HCT116 (cell line): Measurements from ENCODE around the gene SLC4A11. TPM values are rescaled to one million over a fixed set of nuclear protein-coding genes. Genes with fewer than 3 reads are reported as not detected.

Experiments used
- ATAC-seq: fragments of 200-7000 bp; cut with Tn5 transposase; 2 replicates; pipeline ENCODE4 v1.9.1; 2020; ENCODE audit warnings: mild to moderate bottlenecking, moderate library complexity
- BruUV-seq: library from RNA; stranded (reverse); fragments of 400-500 nt; replicated peaks from 2 replicates; lab custom pipeline; 2021; lab: Mats Ljungman, UMichigan
- CTCF ChIA-PET: fragments of 300-600 bp; sonication (Branson Sonifier 250); formaldehyde crosslinking; loops from one replicate; lab custom pipeline; 2021; ENCODE audit warnings: antibody characterized with exemption; lab: Charles Lee
- POLR2A ChIA-PET: fragments of 300-600, 350-600 bp; sonication (Branson Sonifier 250); formaldehyde crosslinking; loops from one replicate; lab custom pipeline; 2021; ENCODE audit warnings: antibody characterized with exemption; lab: Charles Lee
- RAD21 ChIA-PET, 2 experiments: fragments of 300-600 bp; sonication (Branson Sonifier 250); formaldehyde crosslinking; loops; one replicate each; lab custom pipeline; 2023; ENCODE audit warnings: low total read pairs in 2 of 2; ENCODE audit not compliant: uncharacterized antibody in 2 of 2, unreplicated experiment in 2 of 2, low non-redundant PET in 1 of 2; lab: Charles Lee
- DNase-seq: peaks from one replicate; pipeline ENCODE4 v3.0.0-alpha.2; 2010; ENCODE audit warnings: low read depth, low spot score
- H2AFZ ChIP-seq: fragments of 200-600 bp; shearing (Covaris generic), sonication (generic); 2 replicates; pipeline ENCODE4 v1.6.1; 2017; ENCODE audit warnings: low read depth, mixed run types, mixed read lengths, antibody characterized with exemption, low read length; ENCODE audit not compliant: poor library complexity, severe bottlenecking
- H3K27ac ChIP-seq: 2 replicates; pipeline ENCODE4 v1.5.1; 2012; ENCODE audit warnings: low read depth, low read length
- H3K27me3 ChIP-seq: fragments of 200-600 bp; sonication (generic); 2 replicates; pipeline ENCODE4 v1.6.1; 2016; ENCODE audit warnings: mixed run types, low read length, mixed read lengths; ENCODE audit not compliant: insufficient read depth
- H3K36me3 ChIP-seq, 2 experiments: fragments of 200-500 bp in 1 of 2; fragments of 200-600 bp in 1 of 2; sonication (Bioruptor generic) in 1 of 2; sonication (generic) in 1 of 2; 2 replicates each; pipeline versions ENCODE4 v1.5.1 to v1.6.1; 2014 to 2016; ENCODE audit warnings: low read length in 2 of 2, inconsistent platforms in 1 of 2, mixed read lengths in 1 of 2, mixed run types in 1 of 2; ENCODE audit not compliant: insufficient read depth in 2 of 2, control insufficient read depth in 1 of 2
- H3K4me1 ChIP-seq, 2 experiments: fragments of 200-600 bp in 1 of 2; sonication (generic) in 1 of 2; 2 replicates each; pipeline versions ENCODE4 v1.5.1 to v1.6.1; 2012 to 2017; ENCODE audit warnings: low read length in 2 of 2, inconsistent platforms in 1 of 2, mild to moderate bottlenecking in 1 of 2, mixed read lengths in 1 of 2, mixed run types in 1 of 2, moderate library complexity in 1 of 2; ENCODE audit not compliant: insufficient read depth in 2 of 2, control insufficient read depth in 1 of 2
- H3K4me2 ChIP-seq: fragments of 200-600 bp; sonication (generic); 2 replicates; pipeline ENCODE4 v1.6.1; 2017; ENCODE audit warnings: mixed run types, low read length, mixed read lengths
- H3K4me3 ChIP-seq, 2 experiments: fragments of 200-600 bp in 1 of 2; sonication (generic) in 1 of 2; replicated peaks in 1 of 2; 2 replicates each; pipeline ENCODE4 v1.5.1; 2011 to 2016; ENCODE audit warnings: low read length in 2 of 2, control low read depth in 1 of 2, low read depth in 1 of 2, mild to moderate bottlenecking in 1 of 2, mixed read lengths in 1 of 2, mixed run types in 1 of 2
- H3K79me2 ChIP-seq: fragments of 200-600 bp; sonication (generic); 2 replicates; pipeline ENCODE4 v1.6.1; 2017; ENCODE audit warnings: mild to moderate bottlenecking, mixed run types, low read length, moderate library complexity, mixed read lengths; ENCODE audit not compliant: insufficient read depth
- H3K9ac ChIP-seq: fragments of 200-600 bp; sonication (generic); 2 replicates; pipeline ENCODE4 v1.6.1; 2016; ENCODE audit warnings: low read length, mixed read lengths
- H3K9me2 ChIP-seq: fragments of 200-600 bp; sonication (generic), shearing (Covaris generic); 2 replicates; pipeline ENCODE4 v1.6.1; 2017; ENCODE audit warnings: mixed run types, mild to moderate bottlenecking, moderate library complexity; ENCODE audit not compliant: insufficient read depth
- H3K9me3 ChIP-seq, 2 experiments: fragments of 200-500 bp in 1 of 2; fragments of 200-600 bp in 1 of 2; sonication (Bioruptor generic) in 1 of 2; sonication (generic) in 1 of 2; 2 replicates each; pipeline ENCODE4 v1.6.1; 2014 to 2017; ENCODE audit warnings: low read length in 2 of 2, mixed read lengths in 2 of 2, inconsistent platforms in 1 of 2, low read depth in 1 of 2, mild to moderate bottlenecking in 1 of 2, mixed run types in 1 of 2, moderate library complexity in 1 of 2; ENCODE audit not compliant: control insufficient read depth in 1 of 2, insufficient read depth in 1 of 2
- H4K20me1 ChIP-seq: fragments of 200-600 bp; sonication (generic), shearing (Covaris generic); 2 replicates; pipeline ENCODE4 v1.6.1; 2017; ENCODE audit warnings: mixed run types, mild to moderate bottlenecking, moderate library complexity; ENCODE audit not compliant: insufficient read depth
- CBX3 ChIP-seq: IDR thresholded peaks from 2 replicates; pipeline ENCODE4 v1.6.1; 2012; ENCODE audit warnings: low read depth
- CEBPB ChIP-seq: IDR thresholded peaks from 2 replicates; pipeline ENCODE4 v1.6.1; 2012; ENCODE audit warnings: low read depth
- EZH2 ChIP-seq: fragments of 200-600 bp; sonication (generic); IDR thresholded peaks from 2 replicates; pipeline ENCODE4 v1.6.1; 2017; ENCODE audit warnings: antibody characterized with exemption, mixed run types
- FOSL1 ChIP-seq: IDR thresholded peaks from 2 replicates; pipeline ENCODE4 v1.6.1; 2012; ENCODE audit warnings: low read depth
- JUND ChIP-seq: IDR thresholded peaks from 2 replicates; pipeline ENCODE4 v1.6.1; 2012
- POLR2A ChIP-seq: IDR thresholded peaks from 2 replicates; pipeline ENCODE4 v1.7.0; 2011; ENCODE audit warnings: borderline replicate concordance; ENCODE audit not compliant: insufficient read depth, insufficient read length; ENCODE audit errors: extremely low read depth
- POLR2AphosphoS5 ChIP-seq: IDR thresholded peaks from 2 replicates; pipeline ENCODE4 v1.6.1; 2011; ENCODE audit warnings: mild to moderate bottlenecking, low read depth, low read length, moderate library complexity
- SIN3A ChIP-seq: IDR thresholded peaks from 2 replicates; pipeline ENCODE4 v1.6.1; 2012; ENCODE audit warnings: low read depth
- SP1 ChIP-seq: IDR thresholded peaks from 2 replicates; pipeline ENCODE4 v1.6.1; 2012; ENCODE audit warnings: low read depth
- TCF7L2 ChIP-seq: IDR thresholded peaks from 2 replicates; pipeline ENCODE4 v1.7.0; 2011; ENCODE audit warnings: borderline replicate concordance, inconsistent platforms; ENCODE audit not compliant: insufficient read depth, insufficient read length; ENCODE audit errors: extremely low read depth
- YY1 ChIP-seq: IDR thresholded peaks from 2 replicates; pipeline ENCODE4 v1.6.1; 2011; ENCODE audit warnings: low read length, low read depth, moderate library complexity, mild to moderate bottlenecking; ENCODE audit not compliant: insufficient replicate concordance; ENCODE audit errors: extremely low read depth
- ZFX ChIP-seq: fragments of 450-650 bp; IDR thresholded peaks from 2 replicates; pipeline ENCODE4 v1.6.1; 2017
- intact Hi-C: fragments of 100-400 bp; cut with micrococcal nuclease; formaldehyde crosslinking; loops from 2 replicates; pipeline ENCODE4 v1.10.0; 2022
- total RNA-seq: library from RNA; stranded (reverse); gene quantifications from one replicate; pipeline ENCODE4 v1.2.1, GENCODE V29; 2021; ENCODE audit not compliant: unreplicated experiment
- TF ChIP-seq, protein P1 (sequence below), 3 experiments: fragments of 200-600 bp in 1 of 3; sonication (generic) in 1 of 3; IDR thresholded peaks in 2 of 3; conservative IDR thresholded peaks in 1 of 3; 2 replicates each; pipeline ENCODE4 v1.5.1; 2012 to 2017; ENCODE audit warnings: low read depth in 2 of 3, low read length in 2 of 3, antibody characterized with exemption in 1 of 3, borderline replicate concordance in 1 of 3, control low read depth in 1 of 3, mild to moderate bottlenecking in 1 of 3, mixed read lengths in 1 of 3, mixed run types in 1 of 3, moderate library complexity in 1 of 3; ENCODE audit not compliant: insufficient read depth in 1 of 3
- TF ChIP-seq, protein P2 (sequence below): IDR thresholded peaks from 2 replicates; pipeline ENCODE4 v1.6.1; 2011; ENCODE audit warnings: mild to moderate bottlenecking, low read length, moderate library complexity; ENCODE audit not compliant: insufficient replicate concordance; ENCODE audit errors: extremely low read depth
- TF ChIP-seq, protein P3 (sequence below): IDR thresholded peaks from 2 replicates; pipeline ENCODE4 v1.6.1; 2012

The SLC4A11 gene
- total RNA-seq, 1 experiment from 2014 or later = 22.7 TPM

DNA sequence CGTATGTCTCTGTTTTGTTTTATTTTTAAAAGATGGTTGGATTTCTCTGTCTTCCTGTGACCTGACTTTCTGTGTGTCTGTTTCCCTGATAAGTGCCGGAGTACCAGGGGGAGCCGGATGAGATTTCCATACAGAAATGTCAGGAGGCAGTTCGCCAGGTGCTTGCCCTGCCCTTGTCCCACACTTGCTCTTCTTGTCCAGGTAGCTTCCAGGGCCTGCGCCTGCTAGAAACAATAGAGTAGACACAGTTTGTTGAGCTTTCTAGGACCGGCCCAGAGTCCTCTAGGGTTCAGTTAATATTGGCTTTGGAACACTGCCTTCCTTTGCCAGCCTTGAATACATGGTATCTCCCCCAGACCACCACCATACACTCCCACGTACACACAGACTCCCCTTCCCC is 25.8 kb downstream of the SLC4A11 start (continued):
- TF ChIP-seq, protein P1, sequence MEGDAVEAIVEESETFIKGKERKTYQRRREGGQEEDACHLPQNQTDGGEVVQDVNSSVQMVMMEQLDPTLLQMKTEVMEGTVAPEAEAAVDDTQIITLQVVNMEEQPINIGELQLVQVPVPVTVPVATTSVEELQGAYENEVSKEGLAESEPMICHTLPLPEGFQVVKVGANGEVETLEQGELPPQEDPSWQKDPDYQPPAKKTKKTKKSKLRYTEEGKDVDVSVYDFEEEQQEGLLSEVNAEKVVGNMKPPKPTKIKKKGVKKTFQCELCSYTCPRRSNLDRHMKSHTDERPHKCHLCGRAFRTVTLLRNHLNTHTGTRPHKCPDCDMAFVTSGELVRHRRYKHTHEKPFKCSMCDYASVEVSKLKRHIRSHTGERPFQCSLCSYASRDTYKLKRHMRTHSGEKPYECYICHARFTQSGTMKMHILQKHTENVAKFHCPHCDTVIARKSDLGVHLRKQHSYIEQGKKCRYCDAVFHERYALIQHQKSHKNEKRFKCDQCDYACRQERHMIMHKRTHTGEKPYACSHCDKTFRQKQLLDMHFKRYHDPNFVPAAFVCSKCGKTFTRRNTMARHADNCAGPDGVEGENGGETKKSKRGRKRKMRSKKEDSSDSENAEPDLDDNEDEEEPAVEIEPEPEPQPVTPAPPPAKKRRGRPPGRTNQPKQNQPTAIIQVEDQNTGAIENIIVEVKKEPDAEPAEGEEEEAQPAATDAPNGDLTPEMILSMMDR (IDR thresholded peaks at IDR 0.05 in 2 of 3, conservative IDR thresholded peaks at IDR 0.05 in 1 of 3; ENCODE audit: borderline replicate concordance in 1 of 3, insufficient read depth in 1 of 3, low read depth in 2 of 3, low read length in 2 of 3) = no peak
- TF ChIP-seq CEBPB = no peak
- no peak for TF ChIP-seq EZH2
- TF ChIP-seq TCF7L2 = no peak

DNA sequence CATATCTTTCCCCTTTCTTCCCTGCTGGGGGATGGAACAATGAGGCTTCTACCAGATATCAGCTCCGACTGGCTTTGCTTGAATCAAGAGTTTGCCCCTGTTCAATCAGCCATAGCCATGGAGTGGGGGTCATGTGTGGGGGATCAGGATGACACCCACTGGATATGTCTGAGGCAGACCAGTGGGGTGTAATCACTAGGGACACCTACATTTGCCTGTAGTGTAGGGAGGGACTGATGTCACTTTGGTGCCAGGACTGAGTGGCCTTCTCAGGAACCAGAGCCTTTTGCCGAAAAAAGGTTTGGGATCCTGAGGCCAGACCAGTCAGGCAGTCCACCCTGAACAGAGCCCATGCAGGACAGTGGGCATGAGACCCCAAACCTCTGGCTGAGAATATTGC is 28.6 kb downstream of the SLC4A11 start:
- RAD21 ChIA-PET = no interaction called here
- Histone ChIP-seq H3K79me2 (peaks cover 56% of the 10 kb centered on the region), H4K20me1 (no peaks in the 10 kb centered on the region), H2AFZ (no peak overlapping the region), H3K4me1 (peaks cover 9 to 14% of the 10 kb centered on the region in 2 experiments; a peak in 3 of 4 replicates), H3K27ac (peak overlapping the region; percentile 91), H3K9me2 (no peaks in the 10 kb centered on the region), H3K4me3 (peak overlapping the region; percentile 88 to 94), H3K27me3 (no peaks in the 10 kb centered on the region), H3K9me3 (no peaks in the 10 kb centered on the region), H3K9ac (peak overlapping the region; percentile 89), H3K36me3 (peaks cover 6 to 15% of the 10 kb centered on the region in 2 experiments; a peak in 2 of 4 replicates), H3K4me2 (peak overlapping the region; percentile 91)
- DNase-seq = no peak
- no TSS peak for BruUV-seq
- POLR2A ChIA-PET = no interaction called here
- peak; percentile 9; the same call in 1 of the 2 replicates for ATAC-seq
- intact Hi-C loops = no loop called here
- CTCF ChIA-PET = no interaction called here
- TF ChIP-seq, protein P2, sequence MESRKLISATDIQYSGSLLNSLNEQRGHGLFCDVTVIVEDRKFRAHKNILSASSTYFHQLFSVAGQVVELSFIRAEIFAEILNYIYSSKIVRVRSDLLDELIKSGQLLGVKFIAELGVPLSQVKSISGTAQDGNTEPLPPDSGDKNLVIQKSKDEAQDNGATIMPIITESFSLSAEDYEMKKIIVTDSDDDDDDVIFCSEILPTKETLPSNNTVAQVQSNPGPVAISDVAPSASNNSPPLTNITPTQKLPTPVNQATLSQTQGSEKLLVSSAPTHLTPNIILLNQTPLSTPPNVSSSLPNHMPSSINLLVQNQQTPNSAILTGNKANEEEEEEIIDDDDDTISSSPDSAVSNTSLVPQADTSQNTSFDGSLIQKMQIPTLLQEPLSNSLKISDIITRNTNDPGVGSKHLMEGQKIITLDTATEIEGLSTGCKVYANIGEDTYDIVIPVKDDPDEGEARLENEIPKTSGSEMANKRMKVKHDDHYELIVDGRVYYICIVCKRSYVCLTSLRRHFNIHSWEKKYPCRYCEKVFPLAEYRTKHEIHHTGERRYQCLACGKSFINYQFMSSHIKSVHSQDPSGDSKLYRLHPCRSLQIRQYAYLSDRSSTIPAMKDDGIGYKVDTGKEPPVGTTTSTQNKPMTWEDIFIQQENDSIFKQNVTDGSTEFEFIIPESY = no peak
- TF ChIP-seq CBX3 (no peak), ZFX (no peak), POLR2A (no peak), JUND (no peak), YY1 (no peak), FOSL1 (no peak), SP1 (no peak), SIN3A (no peak), POLR2AphosphoS5 (no peak)
- TF ChIP-seq, protein P1 (IDR thresholded peaks at IDR 0.05 in 2 of 3, conservative IDR thresholded peaks at IDR 0.05 in 1 of 3; ENCODE audit: borderline replicate concordance in 1 of 3, insufficient read depth in 1 of 3, low read depth in 2 of 3, low read length in 2 of 3) = no peak
- TF ChIP-seq, protein P3, sequence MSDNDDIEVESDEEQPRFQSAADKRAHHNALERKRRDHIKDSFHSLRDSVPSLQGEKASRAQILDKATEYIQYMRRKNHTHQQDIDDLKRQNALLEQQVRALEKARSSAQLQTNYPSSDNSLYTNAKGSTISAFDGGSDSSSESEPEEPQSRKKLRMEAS = no peak
